Astrocyte of the cerebellum (primary cell): ENCODE measurements around the gene RIN1.
A peak's percentile ranks its signal among the peaks of the same experiment; 100 is the strongest.

Experiments
- DNase-seq: peaks from one replicate; pipeline ENCODE4 v3.0.0-alpha.2; 2011; ENCODE audit warnings: low read depth
- H3K4me3 ChIP-seq: 2 replicates; pipeline ENCODE4 v1.5.1; 2011; ENCODE audit warnings: mild to moderate bottlenecking, low read depth, low read length, moderate library complexity
- CTCF ChIP-seq: IDR thresholded peaks from 2 replicates; pipeline ENCODE4 v1.5.1; 2012; ENCODE audit warnings: low read length, low read depth, moderate library complexity, mild to moderate bottlenecking; ENCODE audit errors: missing control alignments
- in situ Hi-C: cut with HindIII; loops from 2 replicates; pipeline ENCODE4 v1.10.0; 2017; ENCODE audit warnings: low sequenced_read_pairs

RIN1 gene

DNA sequence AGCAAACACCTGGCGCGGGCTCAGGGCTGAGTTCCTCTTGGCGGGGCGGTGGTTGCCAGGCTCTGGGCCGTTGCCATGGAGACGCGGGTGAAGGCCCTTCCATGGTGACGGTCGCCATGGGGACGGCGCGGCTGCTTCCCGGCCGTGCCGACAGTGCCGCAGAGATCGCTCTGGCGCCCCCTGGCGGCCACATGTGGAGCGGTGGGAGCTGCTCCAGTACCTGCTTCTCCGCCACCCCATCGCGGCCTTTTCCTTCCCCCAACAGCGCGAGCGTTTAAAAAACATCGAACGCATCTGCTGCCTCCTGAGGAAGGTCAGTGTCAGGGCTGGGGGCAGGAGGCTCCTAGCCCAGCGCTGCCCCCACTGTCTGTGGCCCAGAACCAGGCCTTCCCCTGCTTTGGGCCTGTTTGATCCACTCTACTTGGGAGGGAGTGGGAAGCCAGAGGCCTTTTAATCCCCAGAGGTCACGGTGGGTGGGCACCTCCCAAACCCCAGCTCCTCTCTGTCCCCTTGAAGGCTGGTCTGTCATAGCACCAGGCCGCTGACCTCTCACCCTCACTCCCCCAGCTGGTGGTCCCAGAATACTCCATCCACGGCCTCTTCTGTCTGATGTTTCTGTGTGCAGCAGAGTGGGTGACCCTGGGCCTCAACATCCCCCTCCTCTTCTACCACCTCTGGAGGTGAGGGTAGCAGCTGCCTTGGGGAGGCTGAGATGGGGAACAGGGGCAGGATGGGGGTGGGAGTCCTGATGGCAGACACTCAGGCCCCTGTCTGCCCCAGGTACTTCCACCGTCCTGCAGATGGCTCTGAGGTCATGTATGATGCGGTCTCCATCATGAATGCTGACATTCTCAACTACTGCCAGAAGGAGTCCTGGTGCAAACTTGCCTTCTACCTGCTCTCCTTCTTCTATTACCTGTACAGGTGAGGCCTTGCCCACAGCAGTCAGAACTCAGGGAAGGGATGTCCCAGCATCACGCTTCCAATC is 53.5 kb downstream of the RIN1 start:
- TF ChIP-seq CTCF, result peak; percentile 89
- peak; percentile 87 for DNase-seq
- in situ Hi-C loops, result loop anchor here (5.0 kb wide), 1 partner anchor 65 kb away; no protein-coding TSS in a partner anchor
- no peak overlapping the region for H3K4me3 ChIP-seq
